RPMI7951 (cell line): ENCODE data around the gene COG4. TPM values are rescaled to one million over a fixed set of nuclear protein-coding genes. Genes with fewer than 3 reads are reported as not detected.

ENCODE experiments used
- DNase-seq: peaks from one replicate; pipeline ENCODE4 v3.0.0-alpha.2; 2012; ENCODE audit warnings: low read depth
- total RNA-seq: library from RNA; depleted of rRNA; stranded (reverse); fragments of >200 nt; shearing (Covaris generic); gene quantifications from 2 replicates; pipeline ENCODE4 v1.2.3, GENCODE V29; 2014

Gene COG4
- total RNA-seq, 1 experiment from 2014 or later: 73.2 TPM

DNA sequence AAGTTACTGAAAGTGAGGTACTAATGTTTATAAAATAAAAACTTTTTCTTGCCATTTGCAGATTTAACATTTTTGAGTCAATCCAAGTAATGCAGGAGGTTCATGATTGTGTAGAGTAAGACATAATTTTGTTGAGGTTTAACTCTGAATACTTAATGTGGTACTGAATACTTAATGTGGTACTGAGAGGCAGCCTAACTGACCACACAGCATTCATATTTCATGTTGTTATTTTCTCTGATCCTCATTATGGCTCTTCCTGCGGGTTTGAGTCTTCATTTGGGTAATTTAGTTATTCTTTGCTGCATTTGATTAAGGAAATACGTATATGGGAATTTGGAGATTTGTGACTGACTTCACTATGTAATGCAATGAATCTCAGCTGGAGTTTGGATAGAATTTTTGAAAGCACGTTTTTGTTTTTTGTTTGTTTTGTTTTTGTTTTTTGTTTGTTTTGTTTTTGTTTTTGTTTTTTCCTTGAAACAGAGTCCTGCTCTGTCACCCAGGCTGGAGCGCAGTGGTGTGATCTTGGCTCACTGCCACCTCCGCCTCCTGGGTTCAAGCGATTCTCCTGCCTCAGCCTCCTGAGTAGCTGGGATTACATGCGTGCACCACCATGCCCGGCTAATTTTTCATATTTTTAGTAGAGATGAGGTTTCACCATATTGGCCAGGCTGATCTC is 4.1 kb upstream of the COG4 start:
- DNase-seq: no peak

GRCh38 chr16:70526403-70526802 is 3.0 kb upstream of the COG4 start:
- DNase-seq: no peak

GRCh38 chr16:70524399-70524825 is 1.1 kb upstream of the COG4 start:
- DNase-seq: peak; percentile 27

DNA sequence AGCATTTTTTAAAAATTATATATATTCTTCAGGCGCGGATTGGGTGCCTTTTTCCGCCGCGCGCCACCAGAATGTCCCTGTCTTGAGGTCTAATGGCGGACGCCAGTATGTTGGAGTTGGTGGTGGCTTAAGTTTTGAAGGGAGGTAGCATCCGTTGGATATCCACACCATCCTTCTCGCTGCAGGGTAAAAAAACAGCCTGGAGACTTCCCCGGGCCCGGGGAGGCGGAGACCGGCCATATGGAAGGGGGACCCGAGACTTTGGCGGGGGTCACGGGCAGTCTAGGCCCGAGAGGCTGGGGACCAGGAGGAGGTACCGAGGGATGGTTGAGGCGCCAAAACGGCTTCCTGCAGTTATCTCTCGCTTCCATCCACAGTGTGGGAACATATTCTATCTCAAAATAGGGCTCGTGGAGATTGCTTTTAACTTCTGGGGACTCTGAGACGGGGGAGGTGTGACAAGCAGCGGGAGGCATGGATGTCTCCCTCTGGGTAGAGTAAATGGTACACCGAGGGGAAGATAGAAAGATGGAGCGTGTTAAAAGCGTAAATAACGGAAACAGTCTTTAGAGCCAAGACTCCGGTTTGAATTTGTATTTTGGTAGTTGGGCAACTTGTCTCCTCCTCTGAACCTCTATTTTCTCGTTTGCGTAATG is 517 bp upstream of the COG4 start, which contains the start of gene SF3B3:
SF3B3 (plus strand) TSS at position 74 of the 656 bp plus-strand sequence. CDS start 2,841 bp downstream, outside the sequence.
- peak; percentile 73 for DNase-seq

DNA sequence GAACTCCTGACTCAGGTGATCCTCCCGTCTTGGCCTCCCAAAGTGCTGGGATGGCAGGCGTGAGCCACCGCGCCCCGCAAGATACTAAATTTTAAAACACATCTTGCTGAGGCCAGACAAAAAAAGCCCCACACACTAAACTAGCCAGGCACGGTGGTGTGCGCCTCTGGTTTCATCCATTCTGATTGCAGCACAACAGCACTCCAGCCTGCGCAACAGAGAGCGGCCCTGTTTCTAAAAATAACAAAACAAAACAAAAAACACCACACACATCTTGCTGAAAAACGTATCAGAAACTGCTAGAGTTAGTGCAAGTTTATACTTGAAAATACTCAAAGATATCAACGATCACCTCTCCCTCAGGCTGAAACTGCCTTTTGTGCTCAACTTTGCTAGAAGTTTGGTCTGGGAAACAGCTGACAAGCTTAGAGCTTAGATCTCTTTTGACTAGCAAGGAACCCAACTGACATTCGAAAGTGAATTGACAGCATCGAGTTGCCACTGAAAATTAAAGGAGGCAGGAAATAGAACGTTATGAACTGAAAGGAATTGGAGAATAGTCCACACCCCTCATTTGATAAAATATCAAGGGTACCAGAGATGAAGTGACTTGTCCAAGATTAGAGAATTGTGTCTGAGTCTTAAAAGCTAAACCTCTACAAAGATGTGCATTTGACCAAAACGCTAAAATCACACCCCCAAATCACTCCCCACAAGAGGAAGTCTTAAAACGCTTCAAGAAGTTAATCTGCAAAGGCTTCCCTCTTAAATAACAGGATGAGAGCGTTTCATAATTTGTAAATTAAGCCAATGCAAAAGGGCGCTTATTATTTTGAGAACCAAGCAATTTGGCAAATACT is 908 bp downstream of the COG4 start:
- DNase-seq: no peak

DNA sequence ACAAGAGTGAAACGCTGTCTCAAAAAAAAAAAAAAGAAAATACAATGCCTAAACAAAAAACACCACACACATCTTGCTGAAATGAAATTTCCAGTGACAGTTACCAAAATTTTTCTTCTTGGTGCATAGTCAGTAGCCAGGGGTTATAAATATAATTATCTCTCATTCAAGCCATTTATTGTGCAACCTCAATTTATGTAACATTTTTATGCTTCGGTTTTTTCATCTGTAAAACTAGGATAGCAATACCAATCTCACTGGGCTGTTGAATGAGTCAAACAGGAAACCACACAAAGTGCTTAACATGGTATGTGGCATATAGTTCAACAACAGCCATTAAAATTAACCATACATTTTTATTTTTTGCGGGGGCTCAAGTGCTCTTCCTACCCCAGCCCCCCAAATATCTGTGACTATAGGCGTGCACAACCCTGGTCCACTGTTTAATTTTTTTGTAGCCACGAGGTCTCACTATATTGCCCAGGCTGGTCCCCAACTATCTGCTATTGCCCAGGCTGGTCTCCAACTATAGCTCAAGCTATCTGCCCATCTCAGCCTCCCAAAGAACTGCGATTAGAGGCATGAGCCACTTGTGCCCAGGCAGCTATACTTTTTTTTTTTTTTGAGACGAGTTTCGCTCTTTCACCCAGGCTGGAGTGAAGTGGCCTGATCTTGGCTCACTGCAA is 2.6 kb downstream of the COG4 start:
- DNase-seq: peak; percentile 43

- DNase-seq: peak; percentile 36
Measured at GRCh38 chr16:70512456-70512855, 10.9 kb downstream of the COG4 start.

DNA sequence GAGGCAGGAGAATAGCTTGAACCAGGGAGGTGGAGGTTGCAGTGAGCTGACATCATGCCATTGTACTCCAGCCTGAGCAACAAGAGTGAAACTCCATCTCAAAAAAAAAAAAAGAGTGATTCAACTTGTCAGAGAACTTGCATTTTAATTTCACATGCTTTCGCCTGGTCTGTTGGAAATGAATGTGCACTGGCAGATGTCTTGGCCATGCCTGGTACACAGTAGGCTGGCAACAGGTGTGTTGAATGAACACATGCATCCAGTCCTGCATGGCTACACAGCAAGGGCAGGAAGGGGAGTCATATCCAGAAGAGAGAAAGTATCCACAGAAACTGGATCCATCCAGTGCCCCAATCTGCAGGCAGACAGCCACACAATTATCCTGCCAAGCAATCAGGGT is 11.5 kb downstream of the COG4 start:
- no peak for DNase-seq

DNA sequence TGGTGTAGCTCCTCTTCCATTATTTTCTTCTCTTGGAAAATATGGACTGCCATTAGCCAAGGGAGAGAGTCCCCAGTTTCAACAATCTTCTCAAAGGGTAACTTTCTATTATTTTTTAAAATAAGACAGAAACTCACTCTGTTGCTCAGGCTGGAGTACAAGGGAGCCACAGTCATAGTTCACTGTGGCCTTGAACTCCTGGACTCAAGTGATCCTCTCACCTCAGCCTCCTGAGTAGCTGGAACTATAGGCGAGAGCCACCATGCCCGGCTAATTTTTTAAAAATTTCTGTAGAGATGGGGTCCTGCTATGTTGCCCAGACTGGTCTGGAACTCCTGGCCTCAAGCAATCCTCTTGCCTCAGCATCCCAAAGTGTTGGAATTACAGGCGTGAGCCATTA is 13.1 kb downstream of the COG4 start:
- DNase-seq: no peak

GRCh38 chr16:70508752-70509151 is 14.6 kb downstream of the COG4 start:
- no peak for DNase-seq

- DNase-seq: no peak
Measured at GRCh38 chr16:70496513-70496912, 26.8 kb downstream of the COG4 start.

DNA sequence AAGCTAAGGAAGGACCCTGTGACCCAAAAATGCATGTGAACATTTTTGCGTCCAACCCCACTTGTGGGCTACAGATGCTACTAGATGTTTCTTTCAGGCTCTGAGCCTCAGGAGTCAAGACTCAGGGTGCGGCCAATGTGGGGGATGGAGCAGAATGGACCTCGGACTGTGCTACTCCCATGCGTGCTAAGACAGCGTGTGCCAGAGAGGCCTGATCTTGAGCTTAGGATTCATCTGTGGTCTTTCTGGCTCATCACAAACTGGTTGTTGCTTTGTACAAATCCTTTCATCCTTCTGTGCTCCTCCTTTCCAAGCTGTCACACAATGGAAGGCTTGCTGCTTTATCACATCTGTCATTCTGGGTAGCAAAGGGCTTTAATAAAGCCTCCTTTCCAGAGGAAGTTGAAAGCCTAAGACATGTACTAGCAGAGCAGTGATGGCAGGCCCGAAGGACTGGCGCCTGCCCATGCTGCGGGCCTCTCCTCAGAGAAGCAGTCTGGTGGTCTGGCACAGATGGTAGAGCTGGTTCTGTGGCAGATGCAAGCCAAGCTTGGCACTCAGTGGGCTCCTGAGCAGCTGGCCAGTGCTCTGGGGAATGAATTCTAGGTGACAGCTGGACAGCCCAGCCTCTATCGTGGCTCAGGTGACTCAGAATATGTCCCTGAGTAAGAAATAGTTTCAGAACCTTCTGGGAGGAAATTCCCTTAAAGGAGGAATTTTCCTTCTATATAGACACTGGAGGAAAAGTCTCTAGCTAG is 27.8 kb downstream of the COG4 start:
- DNase-seq: no peak

DNA sequence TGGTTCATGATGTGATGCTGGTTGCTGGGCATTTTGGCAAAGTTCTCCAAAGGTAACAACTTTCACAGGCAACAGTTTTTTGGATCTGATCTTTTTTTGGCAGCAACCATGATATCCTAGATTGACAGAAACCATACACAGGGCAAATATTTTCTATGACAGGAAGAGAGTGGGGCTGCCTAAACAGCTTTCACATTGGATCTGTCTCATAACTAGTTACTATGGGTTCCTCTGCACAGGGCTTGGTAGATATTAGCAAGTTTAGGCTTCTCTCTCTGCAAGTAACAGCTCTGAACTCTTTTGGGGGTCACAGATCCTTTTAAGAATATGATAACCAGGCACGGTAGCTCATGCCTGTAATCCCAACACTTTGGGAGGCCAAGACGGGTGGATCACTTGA is 28.6 kb downstream of the COG4 start:
- no peak for DNase-seq

DNA sequence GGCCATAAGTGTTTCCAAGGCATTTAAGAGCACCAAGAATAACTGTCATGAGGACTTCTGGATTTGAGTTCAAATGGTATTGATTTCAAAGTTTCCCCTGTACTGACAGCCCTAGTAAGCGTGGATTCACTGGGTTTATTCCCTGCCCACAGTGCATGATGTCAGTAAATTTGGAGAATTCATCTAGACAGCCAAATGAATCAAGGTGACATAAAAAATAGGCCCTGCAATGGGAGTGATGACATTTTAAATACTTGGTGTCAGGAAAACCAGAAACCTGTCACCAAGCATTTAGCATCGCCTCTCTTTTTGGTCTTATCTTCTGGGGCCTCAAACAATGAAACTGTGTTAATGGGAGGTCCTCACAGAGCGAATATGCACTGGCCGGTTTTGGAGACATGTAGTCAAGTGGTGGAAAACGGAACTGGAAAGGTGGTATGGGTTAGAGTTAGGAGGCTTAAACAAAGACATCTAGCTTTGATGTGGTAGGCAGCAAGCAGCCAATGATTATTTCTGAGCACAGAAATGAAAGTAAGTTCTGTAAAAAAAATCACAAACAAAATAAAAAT is 29.1 kb downstream of the COG4 start:
- DNase-seq: no peak

- no peak for DNase-seq
Measured at GRCh38 chr16:70493802-70494201, 29.6 kb downstream of the COG4 start.

GRCh38 chr16:70490261-70490660 is 33.1 kb downstream of the COG4 start:
- no peak for DNase-seq

- no peak for DNase-seq
Measured at GRCh38 chr16:70484867-70485266, 38.5 kb downstream of the COG4 start.

DNA sequence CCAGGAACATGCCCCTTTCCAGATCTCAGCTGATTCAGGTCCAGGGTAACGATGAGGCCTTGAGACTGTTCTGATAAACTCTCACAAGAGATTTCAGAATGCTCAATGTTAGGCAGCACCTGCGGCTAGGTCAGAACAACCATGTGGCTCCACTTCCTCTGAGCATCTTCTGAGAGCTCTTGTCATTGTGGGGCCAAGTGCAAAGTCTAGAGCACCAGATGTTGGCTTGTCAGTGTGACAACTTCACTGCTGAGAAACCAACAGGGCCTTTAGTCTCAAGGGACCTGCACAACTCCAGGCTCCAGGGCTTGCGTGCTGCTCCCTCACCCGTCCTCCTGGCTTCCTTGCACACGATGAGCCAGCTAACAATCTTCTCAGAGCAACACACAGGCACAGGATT is 39.9 kb downstream of the COG4 start:
- DNase-seq: no peak

DNA sequence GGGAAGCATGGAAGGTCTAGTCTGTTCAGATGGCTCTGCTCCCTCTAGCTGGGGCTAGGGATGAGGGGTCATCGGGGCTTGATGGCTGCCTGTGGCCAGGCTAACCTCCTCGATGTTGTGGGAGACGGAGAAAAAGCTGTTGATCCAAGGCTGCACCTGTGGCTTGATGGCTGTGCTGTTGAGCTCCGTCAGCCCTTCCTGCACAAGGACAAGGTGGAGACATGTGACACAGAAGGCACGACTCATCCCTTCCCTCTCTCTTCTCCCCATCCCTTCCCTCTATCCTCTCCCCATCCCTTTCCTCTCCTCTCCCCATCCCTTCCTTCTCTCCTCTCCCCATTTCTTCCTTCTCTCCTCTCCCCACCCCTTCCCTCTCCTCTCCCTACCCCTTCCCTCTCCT is 40.7 kb downstream of the COG4 start:
- DNase-seq: no peak

DNA sequence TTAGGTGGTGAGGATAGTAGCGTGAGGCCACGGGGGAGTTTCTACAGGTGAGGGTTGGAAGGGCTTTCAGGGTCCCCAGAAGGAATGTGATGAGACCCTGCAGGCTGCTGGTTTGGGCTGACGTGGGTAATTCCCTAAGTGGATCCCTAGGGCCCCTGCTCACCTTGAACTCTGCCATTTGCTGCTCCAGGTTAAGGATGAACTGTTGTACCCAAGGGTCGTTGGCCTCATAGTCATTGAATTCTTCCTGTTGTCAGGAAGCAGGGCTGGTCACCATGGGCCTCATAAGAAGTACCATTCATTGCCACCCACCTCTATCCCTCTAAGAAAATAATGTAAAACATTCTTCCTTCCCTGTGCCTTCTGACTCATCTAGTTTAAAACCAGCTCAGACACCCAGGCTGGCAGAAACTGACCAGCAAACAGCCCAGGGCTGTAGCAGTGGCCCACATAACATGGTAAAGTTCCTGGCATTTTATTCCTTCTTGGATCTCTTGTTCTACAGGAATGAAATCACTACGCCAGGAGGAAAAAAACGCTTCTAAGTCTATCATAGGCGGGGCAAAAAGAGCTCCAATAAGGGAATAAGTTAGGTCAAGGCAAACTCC is 41.3 kb downstream of the COG4 start:
- peak; percentile 83 for DNase-seq
